PFSK-1 (cell line): Measurements from ENCODE around the gene HMOX2.

ENCODE experiments used
- POLR2AphosphoS5 ChIP-seq: IDR thresholded peaks from 2 replicates; pipeline ENCODE4 v1.6.1; 2012; ENCODE audit warnings: low read depth, mild to moderate bottlenecking, control low read depth, low read length, moderate library complexity
- REST ChIP-seq, 2 experiments: IDR thresholded peaks; 2 replicates each; pipeline versions ENCODE4 v1.6.1 to v1.8.0; 2011 to 2012; ENCODE audit warnings: low read depth in 2 of 2, low read length in 2 of 2, control low read depth in 1 of 2, inconsistent platforms in 1 of 2, mild to moderate bottlenecking in 1 of 2, moderate library complexity in 1 of 2; ENCODE audit not compliant: insufficient read depth in 1 of 2
- TAF1 ChIP-seq: IDR thresholded peaks from 2 replicates; pipeline ENCODE4 v1.6.1; 2012; ENCODE audit warnings: low read length, control low read depth, borderline replicate concordance; ENCODE audit not compliant: insufficient read depth

GRCh38 chr16:4450430-4450829, 25.8 kb upstream of the HMOX2 start:
- TF ChIP-seq REST (IDR thresholded peaks at IDR 0.05; ENCODE audit: insufficient read depth in 1 of 2, low read depth in 2 of 2, low read length in 2 of 2) = no peak
- TF ChIP-seq POLR2AphosphoS5 = no peak
- TF ChIP-seq TAF1 = no peak
